HepG2 (cell line): ENCODE data around the gene TMTC1. TPM values are rescaled to one million over a fixed set of nuclear protein-coding genes. Genes with fewer than 3 reads are reported as not detected.

ENCODE experiments used
- ATAC-seq: fragments of 200-7000 bp; cut with Tn5 transposase; 3 replicates; pipeline ENCODE4 v1.9.1; 2020; ENCODE audit warnings: mild to moderate bottlenecking, moderate library complexity
- BruUV-seq: library from RNA; stranded (reverse); fragments of 400-500 nt; replicated peaks from 2 replicates; lab custom pipeline; 2021; lab: Mats Ljungman, UMichigan
- CTCF ChIA-PET: fragments of 300-600 bp; formaldehyde crosslinking; extraction: SDS; loops from one replicate; lab custom pipeline; 2021; ENCODE audit warnings: low total read pairs, inconsistent platforms, low intra/inter-chr PET ratio; lab: Yijun Ruan, JAX
- POLR2A ChIA-PET: fragments of 350-600 bp; sonication (Branson Sonifier 250); formaldehyde crosslinking; loops from one replicate; lab custom pipeline; 2020; ENCODE audit warnings: antibody characterized with exemption, inconsistent platforms; lab: Yijun Ruan, JAX
- DNase-seq: peaks from one replicate; pipeline ENCODE4 v3.0.0-alpha.2; 2015; ENCODE audit warnings: low spot score
- FAIRE-seq: peaks from 3 replicates; lab custom pipeline; 2011; peaks lifted over from hg19 to GRCh38; lab: Jason Lieb, UNC
- H2AFZ ChIP-seq: one replicate; pipeline ENCODE4 v1.6.1; 2011; ENCODE audit warnings: low read length, inconsistent platforms
- H3K27ac ChIP-seq: fragments of 300-600 bp; 3 replicates; pipeline ENCODE4 v1.8.0; 2011; ENCODE audit warnings: mixed run types, mild to moderate bottlenecking, mixed read lengths, low read length, inconsistent platforms; ENCODE audit not compliant: insufficient read depth; ENCODE audit errors: extremely low read length
- H3K27me3 ChIP-seq, 2 experiments: fragments of 200-600 bp in 1 of 2; 2 replicates in 1 of 2; 3 replicates in 1 of 2; pipeline versions ENCODE4 v1.6.0 to v1.8.0; 2011; ENCODE audit warnings: low read length in 2 of 2, mild to moderate bottlenecking in 2 of 2, moderate library complexity in 2 of 2, inconsistent platforms in 1 of 2; ENCODE audit not compliant: insufficient read depth in 2 of 2, control insufficient read depth in 1 of 2
- H3K36me3 ChIP-seq, 2 experiments: fragments of 200-600 bp in 1 of 2; replicated peaks in 1 of 2; 2 replicates in 1 of 2; 3 replicates in 1 of 2; pipeline versions ENCODE4 v1.5.1 to v1.8.0; 2011; ENCODE audit warnings: low read length in 2 of 2, inconsistent platforms in 1 of 2; ENCODE audit not compliant: insufficient read depth in 2 of 2, control insufficient read depth in 1 of 2
- H3K4me1 ChIP-seq: 2 replicates; pipeline ENCODE4 v1.5.1; 2012; ENCODE audit warnings: low read length, inconsistent platforms; ENCODE audit not compliant: insufficient read depth
- H3K4me2 ChIP-seq: 2 replicates; pipeline ENCODE4 v1.6.0; 2011; ENCODE audit warnings: low read depth, low read length, inconsistent platforms
- H3K4me3 ChIP-seq, 3 experiments: fragments of 200-600 bp in 1 of 3; sonication (generic), shearing (Covaris generic) in 1 of 3; replicated peaks in 1 of 3; 2 replicates each; pipeline ENCODE4 v1.5.1; 2011 to 2016; ENCODE audit warnings: low read length in 3 of 3, inconsistent platforms in 2 of 3, low read depth in 2 of 3, mild to moderate bottlenecking in 2 of 3, control low read depth in 1 of 3, mixed read lengths in 1 of 3; ENCODE audit not compliant: insufficient read depth in 1 of 3
- H3K79me2 ChIP-seq: one replicate; pipeline ENCODE4 v1.6.1; 2011; ENCODE audit warnings: low read length, inconsistent platforms; ENCODE audit not compliant: insufficient read depth
- H3K9ac ChIP-seq: 2 replicates; pipeline ENCODE4 v1.6.0; 2011; ENCODE audit warnings: mild to moderate bottlenecking, low read depth, low read length, inconsistent platforms; ENCODE audit not compliant: insufficient read depth
- H3K9me3 ChIP-seq: 2 replicates; pipeline ENCODE4 v1.5.1; 2012; ENCODE audit warnings: mild to moderate bottlenecking, low read length
- H4K20me1 ChIP-seq: 2 replicates; pipeline ENCODE4 v1.6.0; 2011; ENCODE audit warnings: inconsistent platforms, mild to moderate bottlenecking, low read length, moderate library complexity; ENCODE audit not compliant: insufficient read depth
- HDAC6 ChIP-seq: fragments of 200-600 bp; sonication (generic); IDR thresholded peaks from 2 replicates; pipeline ENCODE4 v1.7.0; 2017; ENCODE audit warnings: mild to moderate bottlenecking, antibody characterized with exemption, low read length, low read depth
- KAT8 ChIP-seq: IDR thresholded peaks from 2 replicates; pipeline ENCODE4 v1.6.1; 2016; ENCODE audit warnings: missing genetic modification reagents, missing compliant biosample characterization
- KLF6 ChIP-seq: IDR thresholded peaks from 2 replicates; pipeline ENCODE4 v1.8.0; 2016; ENCODE audit warnings: missing biosample characterization, missing genetic modification reagents
- PAWR ChIP-seq: sonication (generic); formaldehyde crosslinking; IDR thresholded peaks from 2 replicates; pipeline ENCODE4 v1.4.0; 2020; ENCODE audit warnings: missing genetic modification reagents, mild to moderate bottlenecking, borderline replicate concordance
- RAD51 ChIP-seq: fragments of 450-650 bp; IDR thresholded peaks from 2 replicates; pipeline ENCODE4 v1.6.1; 2016; ENCODE audit warnings: borderline replicate concordance
- SIN3B ChIP-seq: fragments of 150-350 bp; IDR thresholded peaks from 2 replicates; pipeline ENCODE4 v1.6.1; 2014; ENCODE audit warnings: low read length
- whole genome bisulfite sequencing: methylation state at CpG from one replicate; pipeline ENCODE4 v1.1.6; 2017; ENCODE audit warnings: low lambda C conversion rate; 5-methylcytosine and 5-hydroxymethylcytosine counted together
- in situ Hi-C: cut with HindIII; loops from 2 replicates; pipeline ENCODE4 v1.10.0; 2017; ENCODE audit warnings: low pct_unique_long_range_greater_than_20kb; ENCODE audit not compliant: extremely low pct_ligation_motif_present
- intact Hi-C: fragments of 100-400 bp; cut with micrococcal nuclease; formaldehyde crosslinking; loops from one replicate; pipeline ENCODE4 v1.10.0; 2022; ENCODE audit not compliant: unreplicated experiment
- polyA plus RNA-seq, 8 experiments: library from polyadenylated mRNA; depleted of rRNA in 3 of 8; stranded (reverse) in 7 of 8; unstranded in 1 of 8; fragments of >200 nt; fragmentation: Illumina TruSeq in 4 of 8; extraction: Trizol in 4 of 8; gene quantifications; 2 replicates each; pipeline versions ENCODE4 v1.2.1 to v1.2.3, GENCODE V29; 2011 to 2016; ENCODE audit warnings: low read depth in 4 of 8, missing spikeins in 1 of 8, mixed read lengths in 1 of 8; ENCODE audit not compliant: insufficient read depth in 1 of 8
- total RNA-seq, 5 experiments: library from RNA; depleted of rRNA; stranded (reverse); fragments of >200 nt; fragmentation: Illumina TruSeq; extraction: Trizol; gene quantifications; 2 replicates each; pipeline ENCODE4 v1.2.3, GENCODE V29; 2016; ENCODE audit warnings: low read depth in 1 of 5

Gene TMTC1
- total and polyA plus RNA-seq, 2 of the 13 experiments (the other 11 are each of a cell fraction or from before 2014, with no cell fraction given), result 0.69 to 1.8 TPM

DNA sequence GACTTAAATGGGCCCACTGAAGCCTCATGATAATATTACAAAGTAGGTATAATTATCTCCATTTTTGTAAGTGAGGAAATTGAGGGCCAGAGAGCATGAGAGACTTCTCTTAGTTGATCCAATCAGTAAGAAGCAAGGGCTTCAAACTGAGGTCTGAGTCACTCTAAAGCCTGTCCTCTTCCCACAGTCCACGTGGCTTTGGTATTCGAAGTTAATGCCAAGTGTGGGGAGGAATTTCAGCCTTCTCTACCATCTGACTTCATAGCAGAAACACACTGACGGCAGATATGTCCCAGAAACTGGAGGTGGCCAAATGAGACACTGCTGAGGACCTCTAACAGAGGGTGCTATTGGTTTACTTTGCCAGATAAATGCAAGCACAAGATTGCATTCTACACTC, 171.8 kb downstream of the TMTC1 start:
- WGBS, result 26% methylated on average over 3 of the region's 3 CpGs
- Histone ChIP-seq H3K79me2 (no peaks in the 10 kb centered on the region), H3K4me1 (no peaks in the 10 kb centered on the region), H3K9me3 (no peaks in the 10 kb centered on the region), H2AFZ (no peak overlapping the region), H3K4me2 (no peak overlapping the region), H3K27ac (no peak overlapping the region), H3K9ac (no peak overlapping the region), H3K27me3 (no peaks in the 10 kb centered on the region; a peak in 1 of 5 replicates), H4K20me1 (no peaks in the 10 kb centered on the region), H3K4me3 (no peak overlapping the region), H3K36me3 (no peaks in the 10 kb centered on the region)
- TF ChIP-seq SIN3B, result no peak
- intact Hi-C loops, result no loop called here
- ChIA-PET POLR2A (no interaction called here), CTCF (no interaction called here)
- BruUV-seq, result no TSS peak
- no peak for ATAC-seq
- FAIRE-seq, result no peak
- DNase-seq, result no peak
- in situ Hi-C loops, result no loop called here

DNA sequence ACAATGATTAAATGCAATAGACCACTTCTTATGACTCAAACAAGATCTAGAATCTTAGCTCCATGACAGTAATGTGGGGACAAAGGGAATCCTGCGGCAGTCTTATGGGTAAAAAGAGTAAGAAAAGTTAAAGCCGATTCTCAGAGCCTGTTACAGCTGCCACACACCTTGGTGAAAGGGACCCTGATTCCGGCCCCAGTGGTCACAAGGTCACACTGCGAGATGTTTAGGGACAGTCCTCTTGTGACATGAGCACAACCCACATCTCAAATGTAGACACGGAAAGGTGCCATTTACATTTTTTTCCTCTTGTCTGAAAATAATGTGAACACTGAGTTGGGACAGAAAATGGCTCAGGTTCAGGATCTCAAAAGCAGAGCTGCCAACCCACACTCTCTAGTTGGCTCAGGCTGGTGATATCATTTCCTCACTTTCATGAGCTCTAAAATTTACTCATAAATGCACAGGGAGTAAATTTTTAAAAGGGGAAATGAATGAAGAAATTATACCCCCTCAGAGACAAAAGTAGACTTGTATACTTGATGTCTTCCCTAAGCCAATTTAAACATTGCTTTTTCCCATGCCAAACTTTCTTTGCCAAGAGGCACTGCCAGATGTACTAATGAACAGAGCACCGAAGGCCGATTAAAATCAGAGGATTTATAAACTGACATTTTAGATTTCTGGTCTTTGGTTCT, 173.1 kb downstream of the TMTC1 start:
- Histone ChIP-seq H3K9ac (no peak overlapping the region), H3K79me2 (no peaks in the 10 kb centered on the region), H3K9me3 (no peaks in the 10 kb centered on the region), H3K36me3 (no peaks in the 10 kb centered on the region), H3K4me3 (no peak overlapping the region), H3K4me1 (no peaks in the 10 kb centered on the region), H3K27me3 (no peaks in the 10 kb centered on the region; a peak in 1 of 5 replicates), H4K20me1 (no peaks in the 10 kb centered on the region), H3K27ac (no peak overlapping the region), H2AFZ (no peak overlapping the region), H3K4me2 (no peak overlapping the region)
- intact Hi-C loops, result no loop called here
- CTCF ChIA-PET, result no interaction called here
- ATAC-seq (no peak), DNase-seq (no peak), FAIRE-seq (no peak)
- in situ Hi-C loops, result no loop called here
- BruUV-seq, result no TSS peak
- 64% methylated on average over 6 of the region's 7 CpGs for WGBS
- TF ChIP-seq KLF6 (no peak), HDAC6 (no peak), RAD51 (no peak), KAT8 (no peak), PAWR (CRISPR knock-in tag) (no peak)
- POLR2A ChIA-PET, result no interaction called here
